HG03064 (cell line): Measurements from ENCODE around the gene UBE2D2.
"Not testable (repeated sequence)": the region's sequence is repeated elsewhere in the genome, so short reads cannot be mapped to it uniquely, and the experiment has no call there.

Source experiments
- ATAC-seq: cut with Tn5 transposase; IDR thresholded peaks from one replicate; pipeline ENCODE4 v1.9.1; 2021; ENCODE audit warnings: low read depth; ENCODE audit not compliant: unreplicated experiment

The UBE2D2 gene

GRCh38 chr5:139578325-139578724 is 17.2 kb downstream of the UBE2D2 start:
- ATAC-seq = no peak

GRCh38 chr5:139582181-139582580 is 21.0 kb downstream of the UBE2D2 start:
- not testable (repeated sequence) for ATAC-seq

- no peak for ATAC-seq
Observed at GRCh38 chr5:139584137-139584536, 23.0 kb downstream of the UBE2D2 start.

GRCh38 chr5:139588116-139588515 is 27.0 kb downstream of the UBE2D2 start:
- not testable (repeated sequence) for ATAC-seq

GRCh38 chr5:139588962-139589361 is 27.8 kb downstream of the UBE2D2 start:
- ATAC-seq = no peak

GRCh38 chr5:139592289-139592688 is 31.1 kb downstream of the UBE2D2 start:
- ATAC-seq = no peak

GRCh38 chr5:139593076-139593475 is 31.9 kb downstream of the UBE2D2 start:
- not testable (repeated sequence) for ATAC-seq

- no peak for ATAC-seq
Observed at GRCh38 chr5:139593716-139594319, 32.7 kb downstream of the UBE2D2 start.

GRCh38 chr5:139597134-139597533 is 36.0 kb downstream of the UBE2D2 start:
- no peak for ATAC-seq

GRCh38 chr5:139598601-139598965 is 37.4 kb downstream of the UBE2D2 start:
- ATAC-seq = not testable (repeated sequence)

- no peak for ATAC-seq
Observed at GRCh38 chr5:139600336-139600949, 39.3 kb downstream of the UBE2D2 start.

- ATAC-seq = no peak
Observed at GRCh38 chr5:139601429-139601828, 40.3 kb downstream of the UBE2D2 start.

GRCh38 chr5:139601948-139602347 is 40.8 kb downstream of the UBE2D2 start:
- ATAC-seq = not testable (repeated sequence)

GRCh38 chr5:139605887-139606286 is 44.7 kb downstream of the UBE2D2 start:
- ATAC-seq = no peak

GRCh38 chr5:139611703-139612584 is 50.8 kb downstream of the UBE2D2 start:
- ATAC-seq = no peak

GRCh38 chr5:139619861-139620260 is 58.7 kb downstream of the UBE2D2 start:
- ATAC-seq = no peak

GRCh38 chr5:139625398-139625797 is 64.3 kb downstream of the UBE2D2 start:
- ATAC-seq = not testable (repeated sequence)

- no peak for ATAC-seq
Observed at GRCh38 chr5:139630855-139631254, 69.7 kb downstream of the UBE2D2 start.

- ATAC-seq = no peak
Observed at GRCh38 chr5:139631520-139632165, 70.5 kb downstream of the UBE2D2 start.

GRCh38 chr5:139633295-139634027 is 72.3 kb downstream of the UBE2D2 start:
- no peak for ATAC-seq

- ATAC-seq = no peak
Observed at GRCh38 chr5:139634028-139634325, 72.8 kb downstream of the UBE2D2 start.
